CD4-positive, alpha-beta T cell treated with Interleukin-17A for 1 hour (primary cell): Measurements from ENCODE around the gene EXOC6.

Source experiments
- DNase-seq: peaks from one replicate; pipeline ENCODE4 v3.0.0-alpha.2; 2020

Gene EXOC6

DNA sequence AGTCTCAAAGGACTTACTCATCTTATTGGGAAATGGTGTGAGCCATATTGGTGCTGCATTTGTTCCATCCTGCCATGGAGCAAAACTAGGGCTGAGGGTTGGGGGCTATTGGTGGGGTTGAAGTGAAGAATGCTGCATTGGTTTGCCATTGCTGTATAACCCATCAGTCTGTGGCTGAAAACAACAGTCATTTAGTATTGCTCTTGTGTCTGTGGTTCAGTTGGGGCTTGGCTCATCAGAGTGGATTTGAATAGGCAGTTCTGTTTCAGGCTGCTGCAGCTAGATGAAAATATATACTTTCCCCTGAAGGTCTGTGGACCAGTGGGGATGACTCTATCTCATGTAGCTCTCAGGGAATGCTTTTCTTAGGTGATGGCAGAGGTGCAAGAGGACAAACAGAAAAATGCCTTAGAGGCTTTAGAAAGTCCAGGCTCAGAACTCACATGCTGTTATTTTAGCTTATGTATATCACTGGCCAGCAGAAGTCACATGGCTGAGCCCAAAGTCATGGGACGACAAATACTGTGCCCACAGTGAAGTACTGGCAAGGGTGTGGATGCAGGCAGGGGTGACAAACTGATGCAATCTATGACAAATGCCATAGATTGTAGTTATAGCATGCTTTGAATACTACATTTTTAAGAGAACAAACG is 15.2 kb upstream of the EXOC6 start:
- no peak for DNase-seq

DNA sequence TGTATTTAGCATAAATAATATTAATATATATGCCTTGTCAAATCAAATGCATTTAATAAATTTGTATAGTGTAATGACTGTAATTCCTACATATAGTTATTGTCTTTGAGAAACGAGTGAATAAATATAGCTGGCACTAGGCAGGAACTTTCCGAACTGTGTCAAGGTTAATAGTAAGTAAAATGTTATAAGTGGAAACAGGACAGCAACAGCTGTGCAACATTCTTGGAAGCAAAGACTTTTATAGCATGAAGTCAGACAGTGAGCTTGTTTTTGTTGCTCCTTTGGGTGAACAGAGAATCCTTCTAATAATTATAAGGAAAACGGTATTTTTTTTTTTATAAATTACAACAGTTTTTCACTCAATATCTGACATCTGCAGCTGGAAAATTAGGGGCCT is 14.0 kb upstream of the EXOC6 start:
- no peak for DNase-seq

DNA sequence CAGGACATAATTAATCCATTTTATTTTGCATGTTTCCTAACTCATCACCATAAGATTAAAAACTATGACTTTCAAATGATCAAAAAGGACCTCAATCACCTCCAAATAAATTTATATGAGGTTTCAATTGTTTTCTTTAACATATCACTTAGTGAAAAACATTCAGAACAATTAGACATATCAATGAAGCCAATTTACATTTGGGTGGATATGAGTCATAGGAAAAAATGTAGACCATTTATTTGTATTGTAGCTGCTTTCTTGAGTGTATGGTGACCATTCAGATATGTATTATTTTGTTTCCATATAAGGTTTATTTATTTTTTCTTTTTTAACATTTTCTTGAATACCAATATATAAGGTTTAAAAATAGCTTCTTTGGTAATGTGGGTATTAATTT is 13.3 kb upstream of the EXOC6 start:
- no peak for DNase-seq

DNA sequence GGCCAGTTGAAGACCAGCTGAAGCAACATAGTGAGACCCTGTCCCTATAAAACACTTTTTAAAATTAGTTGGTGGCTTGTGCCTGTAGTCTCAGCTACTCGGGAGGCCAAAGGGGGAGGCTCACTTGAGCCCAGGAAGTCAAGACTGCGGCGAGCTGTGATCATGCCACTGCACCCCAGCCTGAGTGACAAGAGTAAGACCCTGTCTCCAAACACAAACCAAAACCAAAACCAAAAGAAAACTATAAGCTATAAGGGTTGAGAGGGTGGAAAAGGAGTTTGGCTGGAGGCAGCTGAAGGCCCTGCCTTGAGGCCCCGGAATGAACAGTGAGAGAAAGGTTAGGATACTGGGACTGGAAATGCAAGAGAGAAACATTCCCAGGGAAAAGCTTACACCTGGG is 10.9 kb upstream of the EXOC6 start:
- no peak for DNase-seq

DNA sequence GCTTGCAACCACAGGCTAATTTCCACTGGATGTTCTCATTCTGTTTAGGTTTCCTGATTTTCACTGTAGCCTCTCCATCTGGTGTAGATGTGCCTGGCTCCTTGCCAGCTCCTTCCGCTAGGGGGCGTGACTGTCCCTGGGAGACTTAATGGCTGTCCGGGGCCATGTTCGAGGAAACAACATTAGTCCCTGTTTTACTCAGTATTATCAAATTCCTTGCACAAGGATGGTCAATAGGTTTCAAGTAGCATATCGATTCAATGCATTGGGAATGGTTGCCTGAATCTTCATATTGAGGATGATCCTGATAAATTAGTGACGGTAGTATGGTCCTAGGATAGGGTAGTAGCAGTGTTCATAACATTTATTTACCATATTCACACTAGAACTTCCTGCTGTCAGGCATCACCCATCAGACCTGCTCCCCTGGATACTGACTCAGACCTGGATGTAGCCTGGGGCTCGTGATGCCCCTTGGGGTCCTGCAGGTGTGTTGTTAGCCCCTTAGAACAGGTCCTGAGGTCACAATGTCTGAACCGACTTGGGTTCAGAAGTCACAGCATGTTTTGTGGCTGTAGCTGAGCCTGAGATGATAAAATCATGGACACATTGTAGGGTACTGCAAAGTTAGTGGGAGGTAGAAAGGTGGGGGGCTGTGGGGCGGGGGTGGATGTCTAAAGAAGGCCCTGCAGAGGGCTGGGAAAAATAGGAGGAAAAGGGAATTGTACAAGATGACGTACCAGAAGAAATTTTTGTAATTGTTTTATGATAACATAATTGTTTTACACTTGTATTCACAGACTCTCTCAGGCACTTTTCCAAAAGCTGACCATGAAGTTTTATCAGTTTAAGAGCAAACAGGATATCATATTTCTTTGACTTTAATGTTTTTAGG is 8.9 kb upstream of the EXOC6 start:
- peak; percentile 52 for DNase-seq

DNA sequence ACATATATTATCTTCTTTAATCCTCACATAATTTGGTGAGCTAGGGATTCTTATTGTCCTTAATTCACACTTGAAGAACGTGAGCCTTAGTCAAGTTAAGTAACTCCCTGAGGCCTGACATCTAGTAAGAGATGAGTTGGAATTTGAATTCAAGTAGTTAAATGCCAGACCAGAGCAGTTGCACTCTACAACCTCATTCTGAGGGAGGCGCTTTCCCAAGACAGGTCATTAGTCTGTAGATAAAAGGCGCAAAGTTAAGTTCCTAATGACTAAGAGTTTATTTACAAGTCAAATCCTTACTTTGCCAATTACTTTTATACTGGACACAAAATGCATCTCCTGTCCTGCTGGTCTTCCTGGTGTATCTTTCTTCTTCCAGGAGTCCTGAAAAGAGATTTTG is 3.6 kb upstream of the EXOC6 start:
- DNase-seq = no peak

DNA sequence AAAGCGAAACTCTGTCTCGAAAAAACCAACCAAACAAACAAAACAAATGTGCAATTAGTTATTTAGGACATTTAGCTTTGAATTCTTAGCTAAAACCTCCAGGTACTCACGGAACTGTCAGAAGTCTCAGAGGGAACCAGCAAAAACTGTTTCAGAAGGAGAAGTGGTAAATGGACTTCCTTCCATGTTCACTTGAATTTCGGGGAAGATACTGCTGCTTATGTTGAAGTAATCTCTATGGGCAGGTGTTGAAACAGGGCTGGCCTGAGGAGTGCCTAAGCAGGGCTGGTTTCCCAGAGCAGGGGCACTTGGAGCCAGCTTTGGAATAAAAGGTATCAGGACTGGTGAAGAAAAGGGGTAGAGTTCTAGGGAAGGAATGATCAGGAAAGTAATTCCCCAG is 2.4 kb upstream of the EXOC6 start:
- DNase-seq = no peak

DNA sequence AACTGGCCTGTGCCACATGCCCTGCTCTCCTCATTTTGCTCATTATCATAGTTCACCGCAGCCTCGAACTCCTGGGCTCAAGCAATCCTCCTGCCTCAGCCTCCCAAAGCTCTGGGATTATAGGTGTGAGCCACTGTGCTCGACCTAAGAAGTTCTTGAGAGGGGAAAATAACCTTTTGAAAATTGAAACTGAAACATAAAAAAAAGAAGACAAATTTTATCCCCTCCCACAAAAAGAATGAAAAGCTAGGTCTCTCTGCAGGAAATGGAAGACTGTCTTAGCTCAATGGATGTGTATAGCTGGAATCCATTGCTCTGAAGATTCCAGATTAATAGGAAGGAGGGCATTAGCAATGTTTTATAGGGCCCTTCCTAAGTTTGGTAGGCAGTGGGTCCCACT is 2.0 kb upstream of the EXOC6 start:
- DNase-seq = no peak

DNA sequence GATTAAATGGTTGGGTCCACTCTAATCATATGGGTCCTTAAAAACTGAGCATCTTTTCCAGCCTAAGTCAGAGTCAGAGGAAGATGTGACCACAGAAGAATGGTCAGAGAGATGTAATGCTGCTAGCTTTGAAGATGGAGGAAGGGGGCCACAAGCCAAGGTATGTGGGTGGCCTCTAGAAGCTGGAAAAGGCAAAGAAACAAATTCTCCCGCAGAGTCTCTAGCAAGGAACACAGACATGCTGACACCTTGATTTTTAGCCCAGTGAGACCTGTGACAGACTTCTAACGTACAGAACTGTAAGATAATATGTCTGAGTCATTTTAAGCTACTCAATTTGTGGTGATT is 1.5 kb upstream of the EXOC6 start:
- no peak for DNase-seq

DNA sequence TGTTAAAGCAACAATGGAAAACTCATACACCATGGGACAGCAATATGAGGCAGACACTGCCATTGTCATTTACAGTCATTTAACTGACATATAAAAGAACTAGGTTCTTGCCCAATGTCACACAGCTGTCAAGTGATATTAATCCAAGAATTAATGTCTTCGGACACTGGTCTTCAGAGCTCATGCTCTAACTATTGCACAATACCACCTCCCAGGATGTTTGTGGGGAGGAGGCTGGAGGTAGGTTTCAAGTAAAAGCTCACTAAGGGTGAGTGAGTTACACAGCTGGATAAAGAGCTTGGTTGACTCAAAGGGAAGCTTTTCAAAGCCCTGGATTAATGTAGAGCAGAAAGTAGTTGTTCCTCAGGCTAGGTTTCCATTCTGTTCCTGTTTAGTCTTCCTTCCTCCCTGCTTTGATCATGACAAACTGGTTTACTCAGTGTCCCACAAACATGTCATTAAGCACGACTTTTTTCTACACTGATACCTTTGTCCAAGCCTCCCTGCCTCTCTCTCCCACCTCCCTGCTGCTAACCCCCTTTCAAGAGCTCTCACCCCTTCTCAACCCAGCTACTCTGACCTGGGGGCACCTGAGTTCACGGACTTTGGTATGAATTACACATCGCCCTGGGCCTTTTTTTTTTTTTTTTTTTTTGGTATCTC is 987 bp upstream of the EXOC6 start:
- no peak for DNase-seq

DNA sequence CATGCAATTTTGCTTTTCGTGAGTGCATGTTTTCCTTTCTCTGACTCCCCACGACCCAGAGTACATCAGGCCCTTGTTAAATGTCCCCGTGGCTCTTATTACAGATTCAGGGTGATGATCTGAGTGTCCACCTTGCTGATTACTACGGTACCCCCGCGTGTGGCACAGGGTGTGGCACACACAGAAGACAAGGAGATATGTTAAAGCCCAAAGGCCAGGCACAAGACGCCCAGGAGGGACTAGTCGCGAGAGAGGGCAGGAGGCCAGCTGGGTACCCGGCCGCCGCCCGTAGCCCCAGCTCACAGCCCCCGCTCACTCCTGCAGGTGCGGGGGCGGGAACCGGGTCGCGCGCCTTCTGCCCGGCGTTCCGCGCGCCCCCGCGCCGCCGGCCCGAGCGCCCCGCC is 281 bp upstream of the EXOC6 start:
- DNase-seq = no peak

DNA sequence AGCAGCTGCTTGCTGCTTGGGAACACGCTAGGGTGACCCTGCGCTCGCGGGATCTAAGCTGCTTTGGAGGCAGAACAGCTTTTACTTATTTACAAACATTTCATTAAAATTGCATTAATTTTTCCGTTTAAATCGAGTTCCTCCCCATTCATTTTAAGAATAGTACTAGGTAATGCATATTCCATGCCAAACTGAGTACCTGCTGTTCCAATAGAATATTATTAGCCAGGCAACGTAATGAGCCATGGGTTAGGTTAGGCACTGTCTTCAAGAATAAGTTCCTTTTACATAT is 860 bp downstream of the EXOC6 start:
- no peak for DNase-seq

DNA sequence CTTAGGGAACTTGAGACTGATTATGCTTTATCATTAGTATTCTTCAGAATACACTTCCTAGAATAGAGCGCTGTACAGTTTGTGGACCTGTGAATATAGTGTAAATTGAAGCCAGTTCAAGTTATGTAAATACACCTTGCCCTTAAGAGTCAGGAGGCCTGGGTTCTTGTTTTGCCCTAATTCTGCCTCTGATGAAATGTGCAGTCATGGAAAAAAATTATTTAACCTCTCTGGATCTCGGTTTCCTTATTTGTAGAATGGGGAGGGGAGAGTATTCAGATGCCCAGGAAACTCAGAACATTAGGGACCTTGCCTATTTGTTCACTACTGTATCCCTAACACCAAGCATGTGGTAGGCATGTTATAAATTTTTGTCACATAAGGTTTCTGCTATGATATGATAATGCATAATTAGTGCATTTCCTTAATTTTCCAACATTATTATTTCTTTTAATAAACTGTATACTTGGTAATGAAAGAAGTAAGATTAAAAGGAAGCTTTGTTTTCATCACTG is 1.3 kb downstream of the EXOC6 start:
- DNase-seq = no peak

DNA sequence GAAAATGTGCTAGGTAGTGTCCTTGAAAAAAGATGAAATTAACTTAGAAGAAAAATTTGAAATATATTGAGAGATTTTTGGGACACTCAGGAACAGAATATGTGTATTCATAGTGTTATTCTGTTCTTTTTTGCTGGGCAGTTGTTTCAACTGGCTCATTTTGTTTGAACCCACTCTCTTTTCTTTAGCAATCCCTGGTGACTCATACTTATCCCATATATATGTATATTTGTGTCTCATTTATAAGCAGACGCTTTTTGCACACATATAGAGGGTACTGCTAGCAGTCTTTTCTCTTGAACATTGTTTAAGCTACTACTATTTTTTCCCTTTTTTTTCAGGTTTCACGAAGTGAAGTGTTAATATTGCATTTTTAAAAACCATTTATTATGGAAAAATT is 1.9 kb downstream of the EXOC6 start:
- DNase-seq = no peak

DNA sequence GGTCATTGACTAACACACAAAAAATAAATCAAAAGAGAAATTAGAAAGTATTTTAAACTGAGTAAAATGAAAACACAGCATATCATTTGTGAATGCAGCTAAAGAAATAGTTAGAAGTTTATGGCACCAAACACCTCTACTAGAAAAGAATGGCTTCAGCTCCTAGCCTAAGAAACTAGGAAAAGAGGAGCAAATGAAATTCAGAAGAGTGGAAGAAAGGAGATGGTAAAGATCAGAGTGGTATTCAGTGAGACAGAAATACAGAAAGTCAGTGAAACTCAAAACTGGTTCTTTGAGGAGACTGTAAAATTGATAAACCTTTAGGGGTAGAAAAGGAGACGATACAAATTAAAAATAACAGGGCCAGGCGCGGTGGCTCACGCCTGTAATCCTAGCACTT is 2.7 kb downstream of the EXOC6 start:
- DNase-seq = no peak

DNA sequence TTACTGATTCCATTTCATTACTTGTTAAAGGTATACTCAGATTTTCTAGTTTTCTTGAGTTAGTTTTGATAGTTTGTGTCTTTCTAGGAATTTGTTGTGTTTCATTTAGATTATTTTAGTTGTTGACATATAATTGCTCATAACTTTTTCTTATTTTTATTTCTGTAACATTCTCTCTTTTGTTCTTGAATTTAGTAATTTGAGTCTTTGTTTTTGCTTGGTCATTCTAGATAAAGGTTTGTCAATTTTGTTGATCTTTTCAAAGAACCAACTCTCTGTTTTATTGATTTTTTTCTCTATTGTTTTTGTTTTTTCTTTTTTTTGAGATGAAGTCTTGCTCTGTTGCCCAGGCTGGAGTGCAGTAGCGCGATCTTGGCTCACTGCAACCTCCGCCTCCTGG is 7.2 kb downstream of the EXOC6 start:
- no peak for DNase-seq

DNA sequence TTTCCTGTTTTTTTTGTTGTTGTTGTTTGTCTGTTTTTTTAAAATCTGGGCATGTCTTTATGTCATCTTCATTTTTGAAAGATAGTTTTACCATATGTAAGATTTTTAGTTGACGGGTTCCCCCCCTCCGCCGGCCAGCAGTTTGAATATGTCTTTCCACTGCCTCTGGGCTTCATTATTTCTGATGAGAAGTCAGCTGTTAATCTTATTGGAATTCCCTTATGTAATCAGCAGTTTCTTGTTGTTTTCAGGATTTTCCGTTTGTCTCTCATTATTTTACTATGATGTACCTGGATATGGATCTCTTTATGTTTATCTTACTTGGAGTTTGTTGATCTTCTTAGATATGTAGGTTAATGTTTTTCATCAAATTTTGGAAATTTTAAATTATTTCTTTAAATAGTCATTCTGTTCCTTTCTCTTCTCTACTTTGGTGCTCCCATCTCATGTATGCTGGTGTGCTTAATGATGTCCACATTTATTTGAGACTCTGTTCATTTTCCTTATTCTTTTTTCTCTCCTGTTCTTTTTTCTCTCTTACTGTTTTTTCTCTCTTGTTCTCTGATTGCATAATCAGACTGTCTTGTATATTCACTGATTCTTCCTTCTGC is 9.7 kb downstream of the EXOC6 start:
- DNase-seq = no peak

DNA sequence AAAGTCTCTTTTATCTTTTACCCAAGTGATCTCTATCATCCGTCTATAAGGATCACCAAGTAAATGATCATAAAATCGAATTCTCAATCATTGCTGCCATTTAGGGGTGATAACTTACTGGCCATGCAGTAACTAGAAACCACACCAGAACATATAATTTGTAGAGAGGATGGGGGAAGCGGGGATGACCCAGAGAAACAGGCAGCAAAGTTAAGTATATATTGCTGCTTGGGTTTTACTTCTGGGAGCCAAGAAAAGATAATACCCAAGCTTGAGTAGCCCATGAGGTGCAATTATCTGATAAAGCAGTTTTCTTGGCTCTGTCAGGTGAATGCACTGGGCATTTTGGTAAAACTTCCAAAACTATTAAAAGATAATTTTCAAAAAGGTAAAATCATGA is 18.9 kb downstream of the EXOC6 start:
- no peak for DNase-seq

DNA sequence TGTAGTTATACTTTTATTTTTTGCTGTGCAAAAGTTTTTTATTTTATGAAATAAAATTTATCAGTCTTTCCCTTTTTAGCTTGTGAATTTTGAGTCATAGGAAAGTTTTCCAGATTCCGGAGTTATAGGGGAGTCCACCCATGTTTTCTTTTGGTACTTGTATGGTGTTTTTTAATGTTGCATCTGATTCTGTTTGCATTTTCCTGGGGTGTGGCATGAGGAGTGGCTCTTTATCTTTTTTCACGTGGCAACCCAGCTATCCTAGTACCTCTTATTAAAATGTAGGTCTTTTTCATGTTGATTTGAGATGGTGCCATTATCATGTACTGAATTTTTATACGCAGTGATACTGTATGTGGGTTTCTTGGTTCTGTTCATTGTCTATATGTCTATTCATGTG is 19.7 kb downstream of the EXOC6 start:
- no peak for DNase-seq

DNA sequence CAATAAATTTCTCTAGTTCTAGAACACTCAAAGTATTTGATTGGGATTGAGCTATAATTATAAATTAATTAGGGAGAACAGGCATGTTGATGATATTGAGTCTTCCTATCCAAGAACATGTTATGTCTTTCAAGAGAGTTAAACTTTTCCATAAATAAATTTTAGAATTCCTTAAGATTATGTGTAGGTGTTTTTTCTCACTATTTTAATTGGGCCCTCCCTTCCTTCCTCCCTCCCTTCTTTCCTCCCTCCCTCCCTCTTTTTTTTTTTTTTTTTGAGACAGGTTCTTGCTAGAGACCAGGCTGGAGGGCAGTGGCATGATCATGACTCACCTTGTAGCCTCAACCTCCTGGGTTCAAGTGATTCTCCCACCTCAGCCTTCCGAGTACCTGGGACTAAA is 20.2 kb downstream of the EXOC6 start:
- DNase-seq = no peak

DNA sequence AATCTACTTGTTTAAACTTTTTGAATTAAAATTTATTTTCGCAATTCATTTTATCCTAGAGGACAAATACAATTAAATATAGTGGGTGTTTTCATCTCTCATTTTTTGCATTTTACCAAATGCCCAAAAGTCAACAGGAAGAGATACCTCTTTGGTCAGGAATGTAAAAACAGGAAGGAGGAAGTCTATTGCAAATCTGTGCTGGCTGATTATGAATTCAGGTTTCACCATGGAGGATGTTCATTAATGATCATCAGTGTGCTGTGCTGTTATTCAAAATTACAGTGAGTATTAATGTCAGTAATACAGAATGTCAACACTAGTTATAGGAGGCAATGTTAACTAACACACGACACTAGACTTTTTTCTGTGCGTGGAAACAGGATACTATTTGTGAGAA is 24.7 kb downstream of the EXOC6 start:
- no peak for DNase-seq

DNA sequence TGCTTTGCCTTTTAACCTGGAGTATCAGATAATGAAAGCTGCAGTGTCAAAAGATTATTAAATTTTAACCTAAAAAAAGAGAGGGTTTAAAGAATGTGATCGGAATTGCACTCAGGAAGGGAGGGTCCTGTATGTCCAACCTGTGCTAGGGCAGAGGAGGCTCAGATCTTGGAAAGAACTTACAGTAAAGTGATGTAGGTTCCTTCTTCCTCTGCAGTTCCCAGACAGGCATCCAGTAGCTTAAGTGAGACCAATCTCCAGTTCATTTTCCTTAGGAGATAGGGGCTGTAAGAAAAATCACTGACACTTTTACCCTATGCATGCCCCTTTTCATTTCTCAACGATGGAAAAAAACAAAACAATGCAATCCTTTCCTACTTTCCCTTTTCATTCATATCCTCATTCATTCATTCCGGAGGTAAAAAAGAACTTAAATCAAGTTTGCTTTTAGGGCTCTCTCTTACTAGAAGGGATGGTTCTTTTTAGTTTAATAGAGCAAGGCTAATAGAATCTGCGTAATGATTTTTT is 28.3 kb downstream of the EXOC6 start:
- no peak for DNase-seq

DNA sequence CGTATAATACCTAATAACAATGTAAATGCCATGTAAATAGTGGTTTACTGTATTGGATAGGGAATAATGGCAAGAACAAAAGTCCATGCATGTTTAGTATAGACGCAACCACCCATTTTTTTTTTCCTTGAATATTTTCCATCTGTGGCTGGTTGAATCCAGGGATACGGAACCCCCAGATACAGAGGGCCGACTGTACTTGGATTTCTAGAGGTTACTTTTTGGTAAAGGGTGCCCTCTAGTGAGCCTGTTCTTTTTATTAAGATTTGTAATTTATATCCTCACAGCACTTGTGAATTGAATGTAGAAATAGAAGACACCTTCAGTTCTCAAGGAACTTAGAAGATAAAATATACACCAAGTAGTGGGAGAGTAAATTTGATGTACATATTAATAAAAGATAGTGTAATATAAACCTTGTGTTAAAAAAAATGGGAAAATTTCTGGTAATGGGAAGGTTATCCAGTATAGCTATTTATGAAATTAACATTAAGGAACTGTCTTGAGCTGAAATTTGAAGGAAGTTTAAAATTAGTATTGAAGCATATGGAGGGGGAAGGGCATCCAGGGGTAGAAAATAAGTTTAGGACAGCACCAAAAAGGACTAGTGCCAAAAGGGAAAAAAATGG is 32.0 kb downstream of the EXOC6 start:
- peak; percentile 60 for DNase-seq
